Memory B cell (primary cell): Measurements from ENCODE around the gene CNNM1.

ENCODE experiments used
- ATAC-seq: fragments of 150-1000 bp; cut with Tn5 transposase; 2 replicates; pipeline ENCODE4 v1.10.0; 2021; ENCODE audit warnings: low read depth, mild to moderate bottlenecking, moderate library complexity
- DNase-seq, 2 donors: peaks; one replicate each; pipeline ENCODE4 v3.0.0; 2022; ENCODE audit warnings: low spot score in 2 of 2
- H3K27ac Mint-ChIP-seq: one replicate; pipeline ENCODE4 v1.8.0; 2022; ENCODE audit warnings: mild to moderate bottlenecking, moderate library complexity, mixed read lengths
- H3K27me3 Mint-ChIP-seq: one replicate; pipeline ENCODE4 v1.8.0; 2022; ENCODE audit warnings: mixed read lengths
- H3K36me3 Mint-ChIP-seq: one replicate; pipeline ENCODE4 v1.8.0; 2022; ENCODE audit warnings: mild to moderate bottlenecking, mixed read lengths
- H3K4me1 Mint-ChIP-seq: one replicate; pipeline ENCODE4 v1.8.0; 2022; ENCODE audit warnings: mixed read lengths
- H3K4me3 Mint-ChIP-seq: one replicate; pipeline ENCODE4 v1.8.0; 2022; ENCODE audit warnings: mild to moderate bottlenecking, moderate library complexity, mixed read lengths
- H3K9me3 Mint-ChIP-seq: one replicate; pipeline ENCODE4 v1.8.0; 2022; ENCODE audit warnings: mixed read lengths

The CNNM1 gene

DNA sequence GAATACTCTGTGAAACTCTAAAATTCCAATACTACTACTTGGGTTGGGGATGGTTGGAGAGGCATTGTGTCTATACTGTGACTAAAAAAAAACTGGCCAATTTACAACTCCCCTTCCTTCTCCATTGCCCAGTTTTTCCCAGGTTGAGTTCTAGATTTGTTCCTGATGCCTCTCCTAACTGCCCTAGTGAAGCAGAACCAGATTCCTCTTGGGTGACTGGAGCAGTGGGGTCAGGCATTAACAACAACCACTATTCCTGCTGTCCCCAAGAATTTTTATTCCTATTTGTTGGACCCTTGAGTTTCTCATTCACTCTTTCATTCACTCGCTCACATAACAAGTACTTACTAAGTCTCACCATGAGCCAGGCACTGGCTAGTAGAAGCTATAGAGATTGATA, 95.5 kb downstream of the CNNM1 start:
- Mint-ChIP-seq H3K27ac (no peak overlapping the region), H3K36me3 (peaks cover 22% of the 10 kb centered on the region)
- no peak for DNase-seq

GRCh38 chr10:99425204-99425603, 96.0 kb downstream of the CNNM1 start:
- H3K9me3 Mint-ChIP-seq = no peaks in the 10 kb centered on the region
- H3K27me3 Mint-ChIP-seq = no peaks in the 10 kb centered on the region
- peaks cover 13% of the 10 kb centered on the region for H3K4me1 Mint-ChIP-seq
- H3K4me3 Mint-ChIP-seq = no peak overlapping the region
- peaks cover 20% of the 10 kb centered on the region for H3K36me3 Mint-ChIP-seq
- ATAC-seq (no peak), DNase-seq (no peak)
- H3K27ac Mint-ChIP-seq = no peak overlapping the region

More for the DNA sequence above, 95.5 kb downstream of the CNNM1 start:
- no peak for ATAC-seq
- H3K27me3 Mint-ChIP-seq = no peaks in the 10 kb centered on the region
- H3K4me1 Mint-ChIP-seq = peaks cover 9% of the 10 kb centered on the region
- H3K9me3 Mint-ChIP-seq = no peaks in the 10 kb centered on the region
- H3K4me3 Mint-ChIP-seq = no peak overlapping the region

DNA sequence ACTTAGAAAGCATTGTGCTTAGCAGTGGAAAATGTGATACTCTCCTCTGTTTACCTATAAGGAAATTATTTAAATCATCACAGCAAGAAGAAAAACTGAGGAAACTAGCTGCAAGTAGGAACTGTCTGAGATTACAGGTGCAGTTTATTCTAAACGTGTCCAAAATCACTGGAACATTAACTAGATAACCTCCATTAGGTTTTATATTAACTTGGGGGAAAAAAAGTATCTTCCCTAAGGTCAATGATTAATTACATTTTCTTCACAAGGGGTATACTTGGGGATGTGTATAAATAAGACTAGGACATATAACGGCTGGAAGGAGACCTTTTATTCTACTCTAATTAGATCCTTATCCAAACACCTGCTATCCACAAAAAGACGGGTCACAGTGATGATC, 97.5 kb downstream of the CNNM1 start:
- H3K9me3 Mint-ChIP-seq = no peaks in the 10 kb centered on the region
- ATAC-seq (no peak), DNase-seq (no peak)
- no peak overlapping the region for H3K4me3 Mint-ChIP-seq
- H3K27me3 Mint-ChIP-seq = no peaks in the 10 kb centered on the region
- H3K27ac Mint-ChIP-seq = no peak overlapping the region
- peaks cover 16% of the 10 kb centered on the region for H3K36me3 Mint-ChIP-seq
- peaks cover 16% of the 10 kb centered on the region for H3K4me1 Mint-ChIP-seq

GRCh38 chr10:99427566-99428190, 98.5 kb downstream of the CNNM1 start:
- H3K9me3 Mint-ChIP-seq = no peaks in the 10 kb centered on the region
- H3K4me3 Mint-ChIP-seq = no peak overlapping the region
- no peaks in the 10 kb centered on the region for H3K27me3 Mint-ChIP-seq
- no peak for DNase-seq
- H3K27ac Mint-ChIP-seq = no peak overlapping the region
- no peak for ATAC-seq
- H3K4me1 Mint-ChIP-seq = peaks cover 20% of the 10 kb centered on the region
- H3K36me3 Mint-ChIP-seq = peaks cover 15% of the 10 kb centered on the region

- ATAC-seq (no peak), DNase-seq (no peak)
- Mint-ChIP-seq H3K4me1 (peaks cover 24% of the 10 kb centered on the region), H3K9me3 (no peaks in the 10 kb centered on the region), H3K36me3 (peaks cover 9% of the 10 kb centered on the region), H3K4me3 (peak overlapping the region; percentile 98), H3K27me3 (no peaks in the 10 kb centered on the region), H3K27ac (peak overlapping the region; percentile 93)
These were observed 100.5 kb downstream of the CNNM1 start for GRCh38 chr10:99429517-99430095.

- DNase-seq (no peak), ATAC-seq (peak; percentile 1)
- H3K4me1 Mint-ChIP-seq = peaks cover 25% of the 10 kb centered on the region
- H3K27ac Mint-ChIP-seq = peak overlapping the region; percentile 93
- no peaks in the 10 kb centered on the region for H3K27me3 Mint-ChIP-seq
- H3K9me3 Mint-ChIP-seq = no peaks in the 10 kb centered on the region
- peaks cover 5% of the 10 kb centered on the region for H3K36me3 Mint-ChIP-seq
- peak overlapping the region; percentile 98 for H3K4me3 Mint-ChIP-seq
These were observed 100.9 kb downstream of the CNNM1 start for GRCh38 chr10:99430116-99430450.

DNA sequence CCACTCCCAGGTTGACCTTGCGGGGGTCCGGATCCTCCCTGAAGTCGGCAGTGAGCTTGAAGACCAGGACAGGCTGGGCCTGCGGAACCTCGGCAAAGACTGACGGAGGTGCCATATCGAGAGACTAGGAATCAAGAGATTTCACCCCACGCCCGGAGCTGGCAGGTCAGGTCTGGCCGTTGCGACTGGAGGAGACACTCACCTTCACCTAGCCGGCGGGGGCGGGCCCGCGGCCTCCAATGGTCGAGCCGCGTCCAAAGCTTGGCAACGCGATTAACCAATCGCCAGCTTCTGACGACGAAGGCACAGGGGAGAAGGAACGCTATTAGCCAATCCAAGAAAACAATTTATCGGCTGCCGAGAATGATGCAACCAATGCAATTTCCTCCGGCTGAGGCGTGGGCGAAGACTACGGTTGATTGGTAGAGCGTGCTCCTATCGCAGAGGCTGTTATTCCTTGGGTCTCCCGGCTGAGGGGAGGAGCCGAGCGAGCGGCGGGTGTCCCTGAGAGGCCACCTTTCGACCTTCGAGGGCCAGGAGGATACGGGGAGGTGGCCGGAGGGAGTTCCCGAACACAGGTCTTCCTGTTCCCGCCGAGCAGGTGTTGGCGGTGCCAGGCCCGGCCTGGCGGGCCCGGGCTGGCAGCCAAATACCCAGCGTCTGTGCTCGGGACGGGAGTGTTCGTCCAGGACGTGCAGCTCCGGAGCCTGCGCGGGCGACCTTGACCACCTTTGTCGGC, 101.5 kb downstream of the CNNM1 start, which contains the start of gene GOT1:
TSS of gene GOT1 (minus strand) at position 174 of the 739 bp plus-strand sequence. CDS start at position 115, 59 bp downstream.
- DNase-seq (peak; percentile 86 to 91), ATAC-seq (peak; percentile 92)
- no peaks in the 10 kb centered on the region for H3K27me3 Mint-ChIP-seq
- peak within 1 kb of the TSS; percentile 98 for H3K4me3 Mint-ChIP-seq
- peaks cover 25% of the 10 kb centered on the region for H3K4me1 Mint-ChIP-seq
- H3K36me3 Mint-ChIP-seq = peaks cover under 1% of the 10 kb centered on the region
- H3K9me3 Mint-ChIP-seq = no peaks in the 10 kb centered on the region
- peak within 1 kb of the TSS; percentile 93 for H3K27ac Mint-ChIP-seq

GRCh38 chr10:99431190-99431760, 102.1 kb downstream of the CNNM1 start:
- DNase-seq = peak; percentile 9 to 17
- Mint-ChIP-seq H3K4me3 (peak overlapping the region; percentile 98), H3K9me3 (no peaks in the 10 kb centered on the region), H3K36me3 (no peaks in the 10 kb centered on the region), H3K4me1 (peaks cover 25% of the 10 kb centered on the region), H3K27me3 (no peaks in the 10 kb centered on the region), H3K27ac (peak overlapping the region; percentile 93)
- ATAC-seq = no peak

DNA sequence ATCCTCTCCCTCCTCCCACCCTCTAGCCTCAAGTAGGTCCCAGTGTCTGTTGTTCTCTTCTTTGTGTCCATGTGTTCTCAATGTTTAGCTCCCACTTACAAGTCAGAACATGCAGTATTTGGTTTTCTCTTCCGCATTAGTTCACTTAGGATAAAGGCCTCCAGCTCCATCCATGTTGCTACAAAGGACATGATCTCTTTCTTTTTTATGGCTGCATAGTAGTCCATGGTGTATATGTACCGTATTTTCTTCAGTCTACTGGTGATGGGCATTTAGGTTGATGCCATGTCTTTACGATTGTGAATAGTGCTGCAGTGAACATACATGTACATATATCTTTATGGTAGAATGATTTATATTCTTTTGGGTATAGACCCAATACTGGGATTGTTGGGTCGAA, 102.9 kb downstream of the CNNM1 start:
- Mint-ChIP-seq H3K27ac (peak overlapping the region; percentile 11), H3K4me1 (peaks cover 26% of the 10 kb centered on the region), H3K9me3 (no peaks in the 10 kb centered on the region), H3K4me3 (peak overlapping the region; percentile 79), H3K27me3 (no peaks in the 10 kb centered on the region), H3K36me3 (no peaks in the 10 kb centered on the region)
- ATAC-seq (no peak), DNase-seq (no peak)

GRCh38 chr10:99432881-99433280, 103.7 kb downstream of the CNNM1 start:
- H3K27me3 Mint-ChIP-seq = no peaks in the 10 kb centered on the region
- H3K9me3 Mint-ChIP-seq = no peaks in the 10 kb centered on the region
- no peak overlapping the region for H3K4me3 Mint-ChIP-seq
- no peaks in the 10 kb centered on the region for H3K36me3 Mint-ChIP-seq
- DNase-seq = no peak
- no peak overlapping the region for H3K27ac Mint-ChIP-seq
- peaks cover 26% of the 10 kb centered on the region for H3K4me1 Mint-ChIP-seq
- no peak for ATAC-seq

GRCh38 chr10:99433378-99434020, 104.3 kb downstream of the CNNM1 start:
- Mint-ChIP-seq H3K9me3 (no peaks in the 10 kb centered on the region), H3K4me3 (no peak overlapping the region), H3K27ac (no peak overlapping the region), H3K36me3 (no peaks in the 10 kb centered on the region), H3K4me1 (peaks cover 26% of the 10 kb centered on the region), H3K27me3 (no peaks in the 10 kb centered on the region)
- ATAC-seq (no peak), DNase-seq (no peak)

- Mint-ChIP-seq H3K9me3 (no peaks in the 10 kb centered on the region), H3K36me3 (no peaks in the 10 kb centered on the region), H3K4me3 (no peak overlapping the region), H3K27me3 (no peaks in the 10 kb centered on the region), H3K27ac (no peak overlapping the region), H3K4me1 (peaks cover 15% of the 10 kb centered on the region)
- ATAC-seq (peak; percentile 60), DNase-seq (peak in 1 of 2 donors; percentile 44)
These were observed 107.0 kb downstream of the CNNM1 start for GRCh38 chr10:99435986-99436638.

GRCh38 chr10:99438890-99439289, 109.7 kb downstream of the CNNM1 start:
- peaks cover 6% of the 10 kb centered on the region for H3K4me1 Mint-ChIP-seq

More at GRCh38 chr10:99438890-99439289, 109.7 kb downstream of the CNNM1 start:
- Mint-ChIP-seq H3K27me3 (no peaks in the 10 kb centered on the region), H3K27ac (no peak overlapping the region), H3K36me3 (no peaks in the 10 kb centered on the region), H3K9me3 (no peaks in the 10 kb centered on the region), H3K4me3 (no peak overlapping the region)
- ATAC-seq = no peak
- no peak for DNase-seq
